NCI-H748 (cell line): Measurements from ENCODE around the gene ADAMTS12.

Experiments
- DNase-seq: peaks from one replicate; lab custom pipeline; 2025; ENCODE audit not compliant: unreplicated experiment; lab: John Stamatoyannopoulos, UW

Gene ADAMTS12

DNA sequence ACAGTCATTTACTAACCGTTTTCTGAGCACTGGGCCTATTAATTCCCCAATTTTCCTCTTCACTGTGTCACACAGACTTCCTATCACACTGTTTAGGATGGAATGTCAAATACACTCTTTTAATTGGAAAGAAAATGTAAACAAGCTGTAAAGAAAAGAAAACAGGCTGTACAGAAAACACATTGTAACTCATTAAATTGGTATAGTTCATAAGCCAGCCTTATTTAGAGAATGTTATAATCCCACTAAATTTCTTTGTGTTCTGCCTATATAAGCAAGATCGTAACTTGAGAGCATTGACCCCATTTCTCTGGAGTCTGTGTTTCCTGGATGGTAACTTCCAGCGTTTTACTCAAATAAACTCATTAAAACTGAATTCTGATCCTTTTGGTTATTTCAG, 404.6 kb downstream of the ADAMTS12 start:
- DNase-seq, result no peak

DNA sequence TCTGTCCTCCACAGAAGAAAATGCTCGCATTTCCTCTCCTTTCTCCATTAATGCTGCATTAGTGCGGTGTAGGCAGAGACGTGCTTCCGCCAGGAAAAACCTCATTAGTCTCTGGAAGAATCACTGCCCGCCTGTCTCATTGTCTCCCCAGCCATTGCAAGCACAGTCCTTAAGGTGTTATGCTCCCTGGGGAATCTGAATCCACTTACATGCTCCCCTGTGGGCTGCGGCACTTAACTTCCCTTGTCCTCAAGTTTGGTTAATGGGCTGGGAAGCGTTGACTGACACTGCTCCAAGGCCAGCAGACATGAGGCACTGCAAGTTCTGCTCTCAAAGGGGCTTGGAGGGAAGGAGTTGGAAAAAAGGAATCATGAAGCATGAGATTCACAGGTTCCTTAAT, 409.5 kb downstream of the ADAMTS12 start:
- DNase-seq, result peak; percentile 27

DNA sequence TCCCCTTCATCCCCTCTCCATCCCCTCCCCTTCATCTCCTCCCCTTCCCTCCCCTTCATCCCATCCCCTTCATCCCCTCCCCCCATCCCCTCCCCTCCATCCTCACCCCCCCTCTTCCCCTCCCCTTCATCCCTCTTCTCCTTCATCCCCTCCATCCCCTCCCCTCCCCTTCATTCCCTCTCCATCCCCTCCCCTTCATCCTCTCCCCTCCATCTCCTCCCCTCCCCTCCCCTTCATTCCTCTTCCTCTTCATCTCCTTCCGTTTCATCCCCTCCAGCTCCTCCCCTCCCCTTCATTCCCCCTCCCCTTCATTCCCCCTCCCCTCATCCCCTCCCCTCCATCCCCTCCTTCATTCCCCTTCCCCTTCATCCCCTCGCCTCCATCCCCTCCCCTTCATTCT, 410.9 kb downstream of the ADAMTS12 start:
- no peak for DNase-seq

DNA sequence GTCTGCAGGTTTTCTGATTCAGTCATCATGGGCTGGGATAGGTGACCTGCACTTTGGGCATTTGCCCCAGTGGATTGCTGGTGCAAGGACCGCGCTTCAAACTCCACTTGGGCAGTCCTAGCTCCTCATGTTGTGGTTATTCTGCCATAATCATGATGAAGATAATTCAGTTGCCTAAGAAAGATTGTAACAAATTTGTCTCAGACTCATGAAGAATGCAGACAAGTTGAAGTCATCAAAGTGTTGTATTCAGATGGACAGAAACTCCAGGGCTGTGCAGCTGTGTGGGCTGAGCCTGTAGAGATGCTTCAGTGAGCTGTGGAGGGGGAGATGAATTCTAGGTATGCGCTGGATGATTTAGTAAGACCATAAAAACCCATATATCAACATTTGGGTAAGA, 412.5 kb downstream of the ADAMTS12 start:
- no peak for DNase-seq

DNA sequence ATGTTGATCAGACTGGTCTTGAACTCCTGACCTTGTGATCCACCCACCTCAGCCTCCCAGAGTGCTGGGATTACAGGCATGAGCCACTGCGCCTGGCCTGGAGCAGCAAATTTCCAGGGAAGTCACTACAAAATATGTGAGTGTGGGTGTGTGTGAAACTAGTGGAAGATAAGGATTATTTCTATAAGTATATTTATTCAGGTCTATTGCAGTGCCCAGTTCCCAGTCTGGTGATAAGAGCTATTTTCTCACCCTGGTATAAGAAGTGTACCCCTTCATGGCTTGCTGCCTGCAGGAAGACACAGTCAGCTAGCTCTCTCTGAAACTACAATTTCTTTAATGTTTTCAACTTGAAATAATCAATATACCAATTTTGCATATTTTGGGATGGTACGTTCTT, 414.0 kb downstream of the ADAMTS12 start:
- DNase-seq, result no peak

DNA sequence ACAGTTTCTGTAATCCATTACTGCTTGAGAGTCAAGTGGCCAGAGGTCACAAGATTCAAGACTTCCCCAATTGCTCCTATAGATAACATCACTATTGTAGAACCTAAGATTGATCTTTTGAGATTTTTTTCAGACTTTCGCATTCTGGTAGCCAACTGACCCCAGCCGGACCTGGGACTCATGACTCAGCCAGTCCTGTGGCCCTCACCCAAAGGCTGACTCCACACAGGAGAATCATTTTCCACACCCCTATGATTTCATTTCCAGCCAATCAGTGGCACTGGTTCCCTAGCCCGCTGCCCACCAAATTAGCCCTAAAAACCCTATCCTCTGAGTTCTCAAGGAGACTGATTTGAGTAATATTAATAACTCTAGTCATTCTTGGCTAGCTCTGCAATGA, 414.8 kb downstream of the ADAMTS12 start:
- no peak for DNase-seq

DNA sequence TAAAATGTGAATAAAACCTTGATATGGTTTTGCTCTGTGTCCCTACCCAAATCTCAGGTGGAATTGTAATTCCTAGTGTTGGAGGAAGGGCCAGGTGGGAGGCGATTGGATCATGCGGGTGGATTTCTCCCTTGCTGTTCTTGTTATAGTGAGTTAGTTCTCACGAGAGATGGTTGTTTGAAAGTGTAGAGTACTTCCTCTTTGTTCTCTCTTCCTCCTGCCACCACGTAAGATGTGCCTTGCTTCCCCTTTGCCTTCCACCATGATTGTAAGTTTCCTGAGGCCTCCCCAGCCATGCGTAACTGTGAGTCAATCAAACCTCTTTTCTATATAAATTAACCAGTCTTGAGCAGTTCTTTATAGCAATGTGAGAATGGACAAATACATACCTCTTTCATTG, 416.1 kb downstream of the ADAMTS12 start:
- no peak for DNase-seq

DNA sequence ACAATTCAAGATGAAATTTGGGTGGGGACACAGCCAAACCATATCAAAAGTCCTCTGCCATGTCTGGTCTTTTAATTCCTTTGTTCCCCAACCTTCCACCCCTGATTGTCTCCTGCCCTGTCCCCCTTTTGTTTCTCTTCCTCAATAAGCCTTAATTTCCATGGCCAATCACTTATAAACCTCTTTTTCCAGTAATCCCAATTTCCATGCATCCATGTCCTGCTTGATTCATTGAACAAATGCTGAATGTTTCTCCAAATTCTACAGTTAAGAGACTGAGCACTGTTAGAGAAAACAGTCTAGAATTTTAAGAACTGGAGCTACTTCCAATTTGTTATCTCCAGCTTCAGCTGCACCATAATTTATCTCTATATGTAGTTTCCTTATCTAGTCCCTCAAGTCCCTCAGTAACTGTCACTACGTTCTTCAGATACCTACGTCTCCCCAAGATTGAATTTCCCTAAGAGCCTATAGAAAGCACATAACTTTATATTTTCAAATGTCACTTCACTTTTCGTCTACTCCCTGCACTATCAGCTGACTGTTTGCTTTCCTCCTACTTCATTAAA, 416.8 kb downstream of the ADAMTS12 start:
- no peak for DNase-seq

DNA sequence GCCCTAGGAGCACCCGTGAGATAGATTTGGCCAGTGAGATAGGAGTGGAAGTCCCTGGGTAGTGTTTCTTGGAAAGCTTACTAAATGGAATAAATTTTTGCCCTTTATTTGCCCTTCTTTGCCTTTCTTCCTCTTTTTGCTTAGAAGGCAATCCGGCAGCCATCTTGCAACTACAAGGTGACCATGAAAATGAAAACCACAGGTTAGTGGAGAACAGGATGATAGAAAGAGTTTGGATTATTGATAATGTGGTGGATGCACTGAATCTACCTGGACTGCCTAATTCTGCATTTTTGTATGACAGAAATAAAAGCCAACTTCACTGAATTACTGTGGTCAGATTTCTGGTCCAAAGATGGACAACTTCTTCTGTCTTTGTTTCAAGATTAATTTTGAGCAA, 417.8 kb downstream of the ADAMTS12 start:
- DNase-seq, result no peak
